ENCODE results near the gene VSIG1.

The VSIG1 gene

GRCh38 chrX:108064613-108065012 lies 19.7 kb downstream of the VSIG1 start:
- DNase-seq (ENCODE audit: low read depth) = no peak

- no peak for DNase-seq (ENCODE audit: low read depth)
Observed at GRCh38 chrX:108068121-108068520, 23.3 kb downstream of the VSIG1 start.

- DNase-seq (ENCODE audit: low read depth) = no peak
Observed at GRCh38 chrX:108070891-108071290, 26.0 kb downstream of the VSIG1 start.

- no peak for DNase-seq (ENCODE audit: low read depth)
Observed at GRCh38 chrX:108071578-108071977, 26.7 kb downstream of the VSIG1 start.

GRCh38 chrX:108072746-108073145 lies 27.9 kb downstream of the VSIG1 start:
- DNase-seq (ENCODE audit: low read depth) = no peak

GRCh38 chrX:108081110-108081509 lies 36.2 kb downstream of the VSIG1 start:
- DNase-seq (ENCODE audit: low read depth) = no peak

- DNase-seq (ENCODE audit: low read depth) = no peak
Observed at GRCh38 chrX:108087792-108088191, 42.9 kb downstream of the VSIG1 start.

GRCh38 chrX:108088511-108088910 lies 43.6 kb downstream of the VSIG1 start:
- DNase-seq (ENCODE audit: low read depth) = no peak

GRCh38 chrX:108090491-108091263 lies 45.8 kb downstream of the VSIG1 start:
- DNase-seq (ENCODE audit: low read depth) = no peak

- peak; percentile 78 for DNase-seq (ENCODE audit: low read depth)
Observed at GRCh38 chrX:108091264-108091877, 46.5 kb downstream of the VSIG1 start, which contains the start of the genes ATG4A and PSMD10. Gene ATG4A (plus strand): TSS chrX:108091778. CDS start chrX:108091827, 49 bp downstream. Gene PSMD10 (minus strand): TSS chrX:108091542. CDS start chrX:108091520, 22 bp downstream.

- DNase-seq (ENCODE audit: low read depth) = peak; percentile 1
Observed at GRCh38 chrX:108091878-108092291, 47.0 kb downstream of the VSIG1 start.

GRCh38 chrX:108097380-108097779 lies 52.5 kb downstream of the VSIG1 start:
- no peak for DNase-seq (ENCODE audit: low read depth)

GRCh38 chrX:108105473-108105872 lies 60.6 kb downstream of the VSIG1 start:
- DNase-seq (ENCODE audit: low read depth) = no peak

GRCh38 chrX:108114541-108114940 lies 69.7 kb downstream of the VSIG1 start:
- no peak for DNase-seq (ENCODE audit: low read depth)

GRCh38 chrX:108117988-108118387 lies 73.1 kb downstream of the VSIG1 start:
- DNase-seq (ENCODE audit: low read depth) = no peak

GRCh38 chrX:108121291-108121690 lies 76.4 kb downstream of the VSIG1 start:
- no peak for DNase-seq (ENCODE audit: low read depth)

GRCh38 chrX:108122748-108123147 lies 77.9 kb downstream of the VSIG1 start:
- no peak for DNase-seq (ENCODE audit: low read depth)

- no peak for DNase-seq (ENCODE audit: low read depth)
Observed at GRCh38 chrX:108123591-108124366, 78.9 kb downstream of the VSIG1 start.

- DNase-seq (ENCODE audit: low read depth) = no peak
Observed at GRCh38 chrX:108126661-108127060, 81.8 kb downstream of the VSIG1 start.

- no peak for DNase-seq (ENCODE audit: low read depth)
Observed at GRCh38 chrX:108127152-108127551, 82.3 kb downstream of the VSIG1 start.
